Smooth muscle cell (in vitro differentiated cells): Measurements from ENCODE around the gene RRAGD. TPM values are rescaled to one million over a fixed set of nuclear protein-coding genes. Genes with fewer than 3 reads are reported as not detected.

Experiments used
- DNase-seq: peaks from one replicate; lab custom pipeline; 2025; ENCODE audit not compliant: unreplicated experiment; lab: John Stamatoyannopoulos, UW
- H2AFZ ChIP-seq: fragments of 200-600 bp; sonication (generic); 2 replicates; pipeline ENCODE4 v1.6.0; 2016; ENCODE audit warnings: antibody characterized with exemption, low read depth, mild to moderate bottlenecking
- H3F3A ChIP-seq: fragments of 200-600 bp; sonication (generic); 2 replicates; pipeline ENCODE4 v1.6.0; 2017; ENCODE audit warnings: antibody characterized with exemption, low read depth
- H3K27ac ChIP-seq: fragments of 200-600 bp; sonication (generic); 2 replicates; pipeline ENCODE4 v1.5.1; 2016; ENCODE audit warnings: low read depth, mild to moderate bottlenecking
- H3K27me3 ChIP-seq: fragments of 200-600 bp; sonication (generic); 2 replicates; pipeline ENCODE4 v1.6.1; 2016; ENCODE audit warnings: low read depth, mild to moderate bottlenecking
- H3K36me3 ChIP-seq: fragments of 200-600 bp; sonication (generic); 2 replicates; pipeline ENCODE4 v1.5.1; 2016; ENCODE audit warnings: low read depth
- H3K4me1 ChIP-seq: fragments of 200-600 bp; sonication (generic); 2 replicates; pipeline ENCODE4 v1.5.1; 2016; ENCODE audit warnings: low read depth
- H3K4me2 ChIP-seq: fragments of 200-600 bp; sonication (generic); 2 replicates; pipeline ENCODE4 v1.6.0; 2016; ENCODE audit warnings: mild to moderate bottlenecking
- H3K4me3 ChIP-seq: fragments of 200-600 bp; sonication (generic); 2 replicates; pipeline ENCODE4 v1.5.1; 2016; ENCODE audit warnings: mild to moderate bottlenecking
- H3K79me2 ChIP-seq: fragments of 200-600 bp; sonication (generic); 2 replicates; pipeline ENCODE4 v1.6.0; 2016; ENCODE audit warnings: low read depth, mild to moderate bottlenecking
- H3K9ac ChIP-seq: fragments of 200-600 bp; sonication (generic); 2 replicates; pipeline ENCODE4 v1.6.0; 2016; ENCODE audit warnings: low read depth
- H3K9me3 ChIP-seq: fragments of 200-600 bp; sonication (generic); replicated peaks from 2 replicates; pipeline ENCODE4 v1.5.1; 2016; ENCODE audit warnings: low read depth
- H4K20me1 ChIP-seq: fragments of 200-600 bp; sonication (generic); 2 replicates; pipeline ENCODE4 v1.6.0; 2016; ENCODE audit warnings: low read depth
- CTCF ChIP-seq: fragments of 200-600 bp; sonication (generic); IDR thresholded peaks from 2 replicates; pipeline ENCODE4 v1.5.1; 2017; ENCODE audit warnings: borderline replicate concordance, mild to moderate bottlenecking, antibody characterized with exemption; ENCODE audit not compliant: insufficient read depth, poor library complexity, severe bottlenecking
- WGBS: methylation state at CpG from one replicate; pipeline ENCODE4 v1.1.7; 2016; ENCODE audit warnings: low lambda C conversion rate; 5-methylcytosine and 5-hydroxymethylcytosine counted together
- polyA plus RNA-seq: library from polyadenylated mRNA; unstranded; fragments of >200 nt; fragmentation: Nextera tagmentation; extraction: Ambion mirVana; gene quantifications from 2 replicates; pipeline ENCODE4 v1.2.1, GENCODE V29; 2016
- total RNA-seq: library from RNA; depleted of rRNA; stranded (reverse); fragments of >200 nt; gene quantifications from 2 replicates; pipeline ENCODE4 v1.2.3, GENCODE V29; 2014

The RRAGD gene
- total and polyA plus RNA-seq, 2 experiments from 2014 or later: 1.9 to 3.5 TPM

GRCh38 chr6:89385156-89385667, 26.9 kb downstream of the RRAGD start:
- Histone ChIP-seq H3K36me3 (no peaks in the 10 kb centered on the region), H3K4me3 (no peak overlapping the region), H3K9ac (no peak overlapping the region), H2AFZ (no peak overlapping the region), H3K27ac (no peak overlapping the region), H3F3A (no peaks in the 10 kb centered on the region), H3K9me3 (no peaks in the 10 kb centered on the region), H4K20me1 (no peaks in the 10 kb centered on the region), H3K27me3 (no peaks in the 10 kb centered on the region), H3K4me1 (no peaks in the 10 kb centered on the region), H3K79me2 (no peaks in the 10 kb centered on the region), H3K4me2 (no peak overlapping the region)
- 59% methylated on average over 5 of the region's 5 CpGs for WGBS
- TF ChIP-seq CTCF: no peak
- DNase-seq: no peak

DNA sequence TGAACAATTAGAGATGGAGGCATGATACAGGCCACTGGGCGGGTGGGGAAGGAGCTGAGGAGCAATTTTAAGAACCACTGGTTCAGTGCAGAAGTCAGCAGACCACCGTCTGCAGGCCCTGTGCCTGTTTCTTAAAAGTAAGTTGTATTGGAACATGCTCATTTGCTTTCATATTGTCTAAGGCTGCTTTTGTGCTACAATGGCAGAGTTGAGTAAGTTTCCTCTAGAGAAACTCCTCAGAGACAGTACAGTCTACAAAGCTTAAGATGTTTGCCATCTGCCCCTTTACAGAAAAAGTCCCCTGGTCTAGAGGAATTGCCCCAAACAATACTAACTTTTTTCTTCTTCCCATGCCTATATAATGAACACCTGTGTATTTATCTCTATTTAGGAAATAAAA, 31.0 kb downstream of the RRAGD start:
- no peaks in the 10 kb centered on the region for H3K27me3 ChIP-seq
- H3K9ac ChIP-seq: no peak overlapping the region
- no peak for DNase-seq
- WGBS: 88% methylated on average over 2 of the region's 2 CpGs
- H4K20me1 ChIP-seq: no peaks in the 10 kb centered on the region
- H3K4me2 ChIP-seq: no peak overlapping the region
- H3K4me3 ChIP-seq: no peak overlapping the region
- H3K27ac ChIP-seq: no peak overlapping the region
- no peaks in the 10 kb centered on the region for H3K4me1 ChIP-seq
- no peaks in the 10 kb centered on the region for H3K36me3 ChIP-seq
- no peaks in the 10 kb centered on the region for H3K79me2 ChIP-seq
- H3K9me3 ChIP-seq: no peaks in the 10 kb centered on the region
- H3F3A ChIP-seq: no peaks in the 10 kb centered on the region
- TF ChIP-seq CTCF: no peak
- no peak overlapping the region for H2AFZ ChIP-seq

DNA sequence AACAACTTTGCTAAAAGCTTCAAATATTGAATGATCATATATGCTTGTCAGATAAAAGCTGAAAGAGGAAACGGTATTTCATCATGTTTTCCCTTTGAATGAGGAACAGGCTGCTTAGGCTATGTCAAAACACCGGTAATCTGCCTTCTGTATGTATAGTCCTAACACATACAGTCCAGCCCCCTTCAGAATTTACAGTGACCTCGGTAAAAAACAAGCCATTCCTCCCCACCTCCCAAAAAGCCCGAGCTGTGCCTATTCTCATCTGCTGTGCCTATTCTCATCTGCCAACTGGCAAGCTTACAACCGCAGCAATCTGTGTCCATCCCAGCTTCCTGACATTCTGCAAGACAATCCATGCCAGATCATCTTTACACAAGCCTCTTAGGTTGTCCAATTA, 32.8 kb downstream of the RRAGD start:
- Histone ChIP-seq H3K4me1 (no peaks in the 10 kb centered on the region), H2AFZ (no peak overlapping the region), H3K79me2 (no peaks in the 10 kb centered on the region), H4K20me1 (no peaks in the 10 kb centered on the region), H3K27ac (no peak overlapping the region), H3K4me2 (no peak overlapping the region), H3K9me3 (no peaks in the 10 kb centered on the region), H3K4me3 (no peak overlapping the region), H3K27me3 (no peaks in the 10 kb centered on the region), H3K36me3 (no peaks in the 10 kb centered on the region), H3F3A (no peaks in the 10 kb centered on the region), H3K9ac (no peak overlapping the region)
- TF ChIP-seq CTCF: no peak
- 87% methylated on average over 5 of the region's 5 CpGs for WGBS
- no peak for DNase-seq

- Histone ChIP-seq H3K27me3 (no peaks in the 10 kb centered on the region), H3K4me3 (no peak overlapping the region), H3K36me3 (no peaks in the 10 kb centered on the region), H3K9me3 (no peaks in the 10 kb centered on the region), H3K4me2 (no peak overlapping the region), H2AFZ (no peak overlapping the region), H4K20me1 (no peaks in the 10 kb centered on the region), H3K9ac (no peak overlapping the region), H3F3A (no peaks in the 10 kb centered on the region), H3K27ac (no peak overlapping the region), H3K79me2 (no peaks in the 10 kb centered on the region), H3K4me1 (no peaks in the 10 kb centered on the region)
- 95% methylated on average over 4 of the region's 4 CpGs for WGBS
- DNase-seq: no peak
- no peak for TF ChIP-seq CTCF
These were observed 33.4 kb downstream of the RRAGD start for GRCh38 chr6:89378628-89379027.
